K562 (cell line): Measurements from ENCODE around the gene PDGFD. TPM values are rescaled to one million over a fixed set of nuclear protein-coding genes. Genes with fewer than 3 reads are reported as not detected.

Experiments
- MCM7 ChIP-seq, 2 experiments: fragments of 450-650 bp; IDR thresholded peaks; 2 replicates each; pipeline ENCODE4 v1.6.1; 2016 to 2018
- MED1 ChIP-seq: sonication (generic); formaldehyde crosslinking; IDR thresholded peaks from 2 replicates; pipeline ENCODE4 v1.8.1; 2023; ENCODE audit warnings: missing genetic modification reagents, borderline replicate concordance
- NR0B1 ChIP-seq: fragments of 450-650 bp; IDR thresholded peaks from one replicate; pipeline ENCODE4 v1.6.1; 2018; ENCODE audit warnings: mild to moderate bottlenecking, moderate library complexity; ENCODE audit not compliant: partially characterized antibody
- PHB ChIP-seq: fragments of 250-450 bp; sonication (Bioruptor Pico); IDR thresholded peaks from 2 replicates; pipeline ENCODE4 v1.5.0; 2021
- PTBP1 ChIP-seq: fragments of 200-400 bp; formaldehyde crosslinking; IDR thresholded peaks from 2 replicates; pipeline ENCODE4 v1.6.1; 2017; ENCODE audit warnings: low read depth, low read length
- RERE ChIP-seq: sonication (generic); formaldehyde crosslinking; IDR thresholded peaks from 2 replicates; pipeline ENCODE4 v1.8.0; 2023; ENCODE audit warnings: missing genetic modification reagents, mild to moderate bottlenecking, borderline replicate concordance
- ZBTB26 ChIP-seq: fragments of 450-650 bp; formaldehyde crosslinking; IDR thresholded peaks from 2 replicates; pipeline ENCODE4 v1.4.0; 2022; ENCODE audit warnings: missing genetic modification characterization
- ZNF134 ChIP-seq: fragments of 250-450 bp; sonication (Bioruptor Pico); conservative IDR thresholded peaks from 2 replicates; pipeline ENCODE4 v1.4.0; 2020
- ZNF586 ChIP-seq: fragments of 450-650 bp; formaldehyde crosslinking; conservative IDR thresholded peaks from 2 replicates; pipeline ENCODE4 v1.4.0; 2020; ENCODE audit warnings: mild to moderate bottlenecking, moderate library complexity
- polyA plus RNA-seq, 8 experiments: library from polyadenylated mRNA; depleted of rRNA in 4 of 8; stranded (reverse) in 5 of 8; unstranded in 3 of 8; fragments of >200 nt; fragmentation: Nextera tagmentation in 2 of 8; fragmentation: Illumina TruSeq in 1 of 8; extraction: Ambion mirVana in 2 of 8; extraction: Trizol in 1 of 8; gene quantifications; 2 replicates each; pipeline versions ENCODE4 v1.2.1 to v1.2.3, GENCODE V29; 2011 to 2014; ENCODE audit warnings: inconsistent platforms in 1 of 8, missing spikeins in 1 of 8
- total RNA-seq, 7 experiments: library from RNA; depleted of rRNA in 6 of 7; stranded (reverse); fragments of >200 nt in 6 of 7; fragmentation: Illumina TruSeq in 2 of 7; extraction: Trizol in 2 of 7; gene quantifications; 2 replicates each; pipeline versions ENCODE4 v1.2.1 to v1.2.3, GENCODE V29; 2011 to 2021; ENCODE audit warnings: low replicate concordance in 1 of 7
- TF ChIP-seq, protein P1 (sequence below), 2 experiments: fragments of 450-650 bp; formaldehyde crosslinking in 1 of 2; IDR thresholded peaks; 2 replicates each; pipeline versions ENCODE4 v1.4.0 to v1.6.1; 2014 to 2020; ENCODE audit warnings: mild to moderate bottlenecking in 2 of 2, borderline replicate concordance in 1 of 2, low read depth in 1 of 2

The PDGFD gene
- total and polyA plus RNA-seq, 9 of the 15 experiments (the other 6 are each of a cell fraction or from before 2014, with no cell fraction given) = 0.11 TPM; not detected in 8

DNA sequence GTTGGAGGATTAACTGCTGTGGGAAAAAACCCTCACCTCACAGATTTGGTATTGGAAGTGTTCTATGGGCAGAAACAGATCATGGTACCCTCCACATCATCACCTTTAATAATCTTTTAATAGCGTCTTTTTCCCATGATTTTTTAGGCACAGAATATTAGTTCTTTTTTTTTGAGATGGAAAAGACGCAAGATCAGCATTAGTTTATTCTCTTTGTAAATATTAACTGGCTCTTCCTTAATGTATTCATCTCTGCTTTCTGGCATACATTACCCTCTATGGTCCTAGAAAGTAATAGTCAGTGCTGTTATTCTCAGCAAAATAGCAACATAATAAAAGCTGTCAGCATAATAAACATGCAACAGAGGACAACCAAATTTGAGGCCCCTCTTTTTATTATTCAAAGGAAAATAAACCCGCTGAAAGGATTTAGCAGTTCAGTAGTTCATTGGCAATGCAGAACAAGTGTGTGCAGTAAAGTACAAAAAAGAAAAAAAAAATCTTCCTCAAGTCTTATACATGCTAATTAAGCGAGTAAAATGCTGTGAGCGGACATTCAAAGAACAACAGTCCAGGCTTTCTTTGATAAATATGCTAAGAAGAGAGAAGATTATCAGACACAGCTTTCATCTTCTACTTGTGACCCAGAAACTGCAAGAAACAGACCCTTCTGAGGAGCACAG is 165.0 kb downstream of the PDGFD start (continued):
- TF ChIP-seq RERE (CRISPR knock-in tag) (no peak), ZBTB26 (no peak), ZNF134 (CRISPR knock-in tag) (no peak), NR0B1 (no peak), MCM7 (IDR thresholded peaks at IDR 0.05) (no peak), ZNF586 (no peak), PTBP1 (no peak), MED1 (CRISPR knock-in tag) (no peak), PHB (CRISPR knock-in tag) (no peak)
- TF ChIP-seq, protein P1, sequence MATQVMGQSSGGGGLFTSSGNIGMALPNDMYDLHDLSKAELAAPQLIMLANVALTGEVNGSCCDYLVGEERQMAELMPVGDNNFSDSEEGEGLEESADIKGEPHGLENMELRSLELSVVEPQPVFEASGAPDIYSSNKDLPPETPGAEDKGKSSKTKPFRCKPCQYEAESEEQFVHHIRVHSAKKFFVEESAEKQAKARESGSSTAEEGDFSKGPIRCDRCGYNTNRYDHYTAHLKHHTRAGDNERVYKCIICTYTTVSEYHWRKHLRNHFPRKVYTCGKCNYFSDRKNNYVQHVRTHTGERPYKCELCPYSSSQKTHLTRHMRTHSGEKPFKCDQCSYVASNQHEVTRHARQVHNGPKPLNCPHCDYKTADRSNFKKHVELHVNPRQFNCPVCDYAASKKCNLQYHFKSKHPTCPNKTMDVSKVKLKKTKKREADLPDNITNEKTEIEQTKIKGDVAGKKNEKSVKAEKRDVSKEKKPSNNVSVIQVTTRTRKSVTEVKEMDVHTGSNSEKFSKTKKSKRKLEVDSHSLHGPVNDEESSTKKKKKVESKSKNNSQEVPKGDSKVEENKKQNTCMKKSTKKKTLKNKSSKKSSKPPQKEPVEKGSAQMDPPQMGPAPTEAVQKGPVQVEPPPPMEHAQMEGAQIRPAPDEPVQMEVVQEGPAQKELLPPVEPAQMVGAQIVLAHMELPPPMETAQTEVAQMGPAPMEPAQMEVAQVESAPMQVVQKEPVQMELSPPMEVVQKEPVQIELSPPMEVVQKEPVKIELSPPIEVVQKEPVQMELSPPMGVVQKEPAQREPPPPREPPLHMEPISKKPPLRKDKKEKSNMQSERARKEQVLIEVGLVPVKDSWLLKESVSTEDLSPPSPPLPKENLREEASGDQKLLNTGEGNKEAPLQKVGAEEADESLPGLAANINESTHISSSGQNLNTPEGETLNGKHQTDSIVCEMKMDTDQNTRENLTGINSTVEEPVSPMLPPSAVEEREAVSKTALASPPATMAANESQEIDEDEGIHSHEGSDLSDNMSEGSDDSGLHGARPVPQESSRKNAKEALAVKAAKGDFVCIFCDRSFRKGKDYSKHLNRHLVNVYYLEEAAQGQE (IDR thresholded peaks at IDR 0.05; ENCODE audit: borderline replicate concordance) = no peak
- TF ChIP-seq, protein P1 (CRISPR knock-in tag; IDR thresholded peaks at IDR 0.05; ENCODE audit: low read depth) = no peak
